HepG2 (cell line): ENCODE results near the gene FOXR1. TPM values are rescaled to one million over a fixed set of nuclear protein-coding genes. Genes with fewer than 3 reads are reported as not detected.

ENCODE experiments used
- ARNT ChIP-seq: fragments of 450-650 bp; IDR thresholded peaks from 2 replicates; pipeline ENCODE4 v1.6.1; 2017
- ATF1 ChIP-seq: IDR thresholded peaks from 2 replicates; pipeline ENCODE4 v1.6.1; 2016; ENCODE audit warnings: mild to moderate bottlenecking, control low read depth
- CBFB ChIP-seq: sonication (generic); formaldehyde crosslinking; IDR thresholded peaks from 2 replicates; pipeline ENCODE4 v1.4.0; 2020; ENCODE audit warnings: missing genetic modification reagents
- CC2D1A ChIP-seq: sonication (generic); formaldehyde crosslinking; IDR thresholded peaks from 2 replicates; pipeline ENCODE4 v1.8.1; 2023; ENCODE audit warnings: mild to moderate bottlenecking, missing genetic modification reagents
- ESRRA ChIP-seq: sonication (generic); formaldehyde crosslinking; IDR thresholded peaks from 2 replicates; pipeline ENCODE4 v1.5.1; 2020; ENCODE audit warnings: mild to moderate bottlenecking, low read depth, missing genetic modification reagents
- GPN1 ChIP-seq: sonication (generic); formaldehyde crosslinking; IDR thresholded peaks from 2 replicates; pipeline ENCODE4 v1.5.1; 2020; ENCODE audit warnings: missing genetic modification reagents, borderline replicate concordance
- MAZ ChIP-seq, 2 experiments: sonication (generic) in 1 of 2; formaldehyde crosslinking in 1 of 2; IDR thresholded peaks; 2 replicates each; pipeline versions ENCODE4 v1.5.0 to v1.6.1; 2012 to 2020; ENCODE audit warnings: low read depth in 2 of 2, mild to moderate bottlenecking in 2 of 2, borderline replicate concordance in 1 of 2, improper control_type of control experiment in 1 of 2, low read length in 1 of 2, missing genetic modification reagents in 1 of 2, moderate library complexity in 1 of 2
- MXD4 ChIP-seq: IDR thresholded peaks from 2 replicates; pipeline ENCODE4 v1.6.1; 2016; ENCODE audit warnings: mild to moderate bottlenecking, missing biosample characterization, missing genetic modification reagents
- NBN ChIP-seq: fragments of 450-650 bp; conservative IDR thresholded peaks from 2 replicates; pipeline ENCODE4 v1.6.1; 2017
- NR2C2 ChIP-seq: sonication (generic); formaldehyde crosslinking; IDR thresholded peaks from 2 replicates; pipeline ENCODE4 v1.4.0; 2020; ENCODE audit warnings: missing genetic modification reagents, mild to moderate bottlenecking, moderate library complexity, borderline replicate concordance
- RARA ChIP-seq: IDR thresholded peaks from 2 replicates; pipeline ENCODE4 v1.6.1; 2016; ENCODE audit warnings: missing genetic modification reagents, missing compliant biosample characterization
- SNAPC2 ChIP-seq: sonication (generic); formaldehyde crosslinking; IDR thresholded peaks from 2 replicates; pipeline ENCODE4 v1.8.1; 2022; ENCODE audit warnings: mild to moderate bottlenecking, missing genetic modification reagents
- SRSF1 ChIP-seq: fragments of 200-400 bp; formaldehyde crosslinking; optimal IDR thresholded peaks from 2 replicates; pipeline ENCODE3; 2017; ENCODE audit warnings: mild to moderate bottlenecking, low read depth, low read length, moderate library complexity
- ZBTB37 ChIP-seq: sonication (generic); formaldehyde crosslinking; IDR thresholded peaks from 2 replicates; pipeline ENCODE4 v1.4.0; 2020; ENCODE audit warnings: mild to moderate bottlenecking, missing genetic modification reagents
- ZC3H4 ChIP-seq: sonication (generic); formaldehyde crosslinking; IDR thresholded peaks from 2 replicates; pipeline ENCODE4 v1.4.0; 2020; ENCODE audit warnings: missing genetic modification reagents, borderline replicate concordance
- ZNF160 ChIP-seq: sonication (generic); formaldehyde crosslinking; IDR thresholded peaks from 2 replicates; pipeline ENCODE4 v1.8.0; 2022; ENCODE audit warnings: mild to moderate bottlenecking, inconsistent platforms, missing genetic modification reagents
- ZNF205 ChIP-seq: IDR thresholded peaks from 2 replicates; pipeline ENCODE4 v1.6.1; 2018; ENCODE audit warnings: missing biosample characterization, missing genetic modification reagents
- ZNF724P ChIP-seq: sonication (generic); formaldehyde crosslinking; IDR thresholded peaks from 2 replicates; pipeline ENCODE4 v1.8.0; 2022; ENCODE audit warnings: missing genetic modification reagents, borderline replicate concordance
- polyA plus RNA-seq, 8 experiments: library from polyadenylated mRNA; depleted of rRNA in 3 of 8; stranded (reverse) in 7 of 8; unstranded in 1 of 8; fragments of >200 nt; fragmentation: Illumina TruSeq in 4 of 8; extraction: Trizol in 4 of 8; gene quantifications; 2 replicates each; pipeline versions ENCODE4 v1.2.1 to v1.2.3, GENCODE V29; 2011 to 2016; ENCODE audit warnings: low read depth in 4 of 8, missing spikeins in 1 of 8, mixed read lengths in 1 of 8; ENCODE audit not compliant: insufficient read depth in 1 of 8
- total RNA-seq, 5 experiments: library from RNA; depleted of rRNA; stranded (reverse); fragments of >200 nt; fragmentation: Illumina TruSeq; extraction: Trizol; gene quantifications; 2 replicates each; pipeline ENCODE4 v1.2.3, GENCODE V29; 2016; ENCODE audit warnings: low read depth in 1 of 5
- TF ChIP-seq, protein P1 (sequence below): fragments of 450-650 bp; IDR thresholded peaks from 2 replicates; pipeline ENCODE4 v1.6.1; 2017; ENCODE audit warnings: mild to moderate bottlenecking
- TF ChIP-seq, protein P2 (sequence below): sonication (generic); formaldehyde crosslinking; IDR thresholded peaks from 2 replicates; pipeline ENCODE4 v1.5.1; 2020; ENCODE audit warnings: mild to moderate bottlenecking, missing genetic modification reagents, borderline replicate concordance
- TF ChIP-seq, protein P3 (sequence below): sonication (generic); formaldehyde crosslinking; IDR thresholded peaks from 2 replicates; pipeline ENCODE4 v1.4.0; 2020; ENCODE audit warnings: low read depth, mild to moderate bottlenecking, missing genetic modification reagents

Gene FOXR1
- total and polyA plus RNA-seq, 2 of the 13 experiments (the other 11 are each of a cell fraction or from before 2014, with no cell fraction given): not detected

- TF ChIP-seq, protein P1, sequence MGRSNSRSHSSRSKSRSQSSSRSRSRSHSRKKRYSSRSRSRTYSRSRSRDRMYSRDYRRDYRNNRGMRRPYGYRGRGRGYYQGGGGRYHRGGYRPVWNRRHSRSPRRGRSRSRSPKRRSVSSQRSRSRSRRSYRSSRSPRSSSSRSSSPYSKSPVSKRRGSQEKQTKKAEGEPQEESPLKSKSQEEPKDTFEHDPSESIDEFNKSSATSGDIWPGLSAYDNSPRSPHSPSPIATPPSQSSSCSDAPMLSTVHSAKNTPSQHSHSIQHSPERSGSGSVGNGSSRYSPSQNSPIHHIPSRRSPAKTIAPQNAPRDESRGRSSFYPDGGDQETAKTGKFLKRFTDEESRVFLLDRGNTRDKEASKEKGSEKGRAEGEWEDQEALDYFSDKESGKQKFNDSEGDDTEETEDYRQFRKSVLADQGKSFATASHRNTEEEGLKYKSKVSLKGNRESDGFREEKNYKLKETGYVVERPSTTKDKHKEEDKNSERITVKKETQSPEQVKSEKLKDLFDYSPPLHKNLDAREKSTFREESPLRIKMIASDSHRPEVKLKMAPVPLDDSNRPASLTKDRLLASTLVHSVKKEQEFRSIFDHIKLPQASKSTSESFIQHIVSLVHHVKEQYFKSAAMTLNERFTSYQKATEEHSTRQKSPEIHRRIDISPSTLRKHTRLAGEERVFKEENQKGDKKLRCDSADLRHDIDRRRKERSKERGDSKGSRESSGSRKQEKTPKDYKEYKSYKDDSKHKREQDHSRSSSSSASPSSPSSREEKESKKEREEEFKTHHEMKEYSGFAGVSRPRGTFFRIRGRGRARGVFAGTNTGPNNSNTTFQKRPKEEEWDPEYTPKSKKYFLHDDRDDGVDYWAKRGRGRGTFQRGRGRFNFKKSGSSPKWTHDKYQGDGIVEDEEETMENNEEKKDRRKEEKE: no peak
- TF ChIP-seq NBN (no peak), MAZ (IDR thresholded peaks at IDR 0.05; ENCODE audit: borderline replicate concordance, low read depth, low read length) (no peak), MAZ (CRISPR knock-in tag; IDR thresholded peaks at IDR 0.05; ENCODE audit: low read depth) (no peak), ARNT (no peak), ATF1 (CRISPR knock-in tag) (no peak), ZNF724P (peak; percentile 52; the same call in 1 of the 2 replicates), ESRRA (peak; percentile 42; the same call in 1 of the 2 replicates), GPN1 (no peak; the same call in 1 of the 2 replicates), ZC3H4 (CRISPR knock-in tag) (no peak), CC2D1A (CRISPR knock-in tag) (no peak), RARA (CRISPR knock-in tag) (peak; percentile 11; the same call in 1 of the 2 replicates), SNAPC2 (no peak), ZNF205 (CRISPR knock-in tag) (no peak), NR2C2 (peak; percentile 75), ZNF160 (peak; percentile 25; the same call in 1 of the 2 replicates), SRSF1 (peak; percentile 47), CBFB (CRISPR knock-in tag) (no peak), MXD4 (CRISPR knock-in tag) (no peak), ZBTB37 (no peak)
- TF ChIP-seq, protein P2, sequence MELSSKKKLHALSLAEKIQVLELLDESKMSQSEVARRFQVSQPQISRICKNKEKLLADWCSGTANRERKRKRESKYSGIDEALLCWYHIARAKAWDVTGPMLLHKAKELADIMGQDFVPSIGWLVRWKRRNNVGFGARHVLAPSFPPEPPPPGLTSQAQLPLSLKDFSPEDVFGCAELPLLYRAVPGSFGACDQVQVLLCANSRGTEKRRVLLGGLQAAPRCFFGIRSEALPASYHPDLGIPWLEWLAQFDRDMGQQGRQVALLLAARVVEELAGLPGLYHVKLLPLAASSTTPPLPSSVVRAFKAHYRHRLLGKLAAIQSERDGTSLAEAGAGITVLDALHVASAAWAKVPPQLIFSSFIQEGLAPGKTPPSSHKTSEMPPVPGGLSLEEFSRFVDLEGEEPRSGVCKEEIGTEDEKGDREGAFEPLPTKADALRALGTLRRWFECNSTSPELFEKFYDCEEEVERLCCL (CRISPR knock-in tag): no peak
- TF ChIP-seq, protein P3, sequence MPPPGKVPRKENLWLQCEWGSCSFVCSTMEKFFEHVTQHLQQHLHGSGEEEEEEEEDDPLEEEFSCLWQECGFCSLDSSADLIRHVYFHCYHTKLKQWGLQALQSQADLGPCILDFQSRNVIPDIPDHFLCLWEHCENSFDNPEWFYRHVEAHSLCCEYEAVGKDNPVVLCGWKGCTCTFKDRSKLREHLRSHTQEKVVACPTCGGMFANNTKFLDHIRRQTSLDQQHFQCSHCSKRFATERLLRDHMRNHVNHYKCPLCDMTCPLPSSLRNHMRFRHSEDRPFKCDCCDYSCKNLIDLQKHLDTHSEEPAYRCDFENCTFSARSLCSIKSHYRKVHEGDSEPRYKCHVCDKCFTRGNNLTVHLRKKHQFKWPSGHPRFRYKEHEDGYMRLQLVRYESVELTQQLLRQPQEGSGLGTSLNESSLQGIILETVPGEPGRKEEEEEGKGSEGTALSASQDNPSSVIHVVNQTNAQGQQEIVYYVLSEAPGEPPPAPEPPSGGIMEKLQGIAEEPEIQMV (CRISPR knock-in tag): no peak
These were observed 46.7 kb upstream of the FOXR1 start (continued) for GRCh38 chr11:118924591-118925585.
